ENCODE measurements around the gene CMTM3.

- TF ChIP-seq GATA2 (CRISPR knock-in tag; IDR thresholded peaks at IDR 0.05) (no peak), SMC3 (IDR thresholded peaks at IDR 0.05; ENCODE audit: low read depth, low read length) (no peak), RXRA (IDR thresholded peaks at IDR 0.05; ENCODE audit: borderline replicate concordance, low read depth) (no peak), MAX (IDR thresholded peaks at IDR 0.05; ENCODE audit: low read depth) (no peak), CTCF (IDR thresholded peaks at IDR 0.05) (no peak), TCF12 (IDR thresholded peaks at IDR 0.05) (no peak), MXI1 (IDR thresholded peaks at IDR 0.05; ENCODE audit: low read depth, low read length) (no peak), SIN3A (IDR thresholded peaks at IDR 0.05; ENCODE audit: borderline replicate concordance, low read depth, low read length) (no peak), RFX5 (IDR thresholded peaks at IDR 0.05; ENCODE audit: low read length) (no peak)
- TF ChIP-seq, protein P1, sequence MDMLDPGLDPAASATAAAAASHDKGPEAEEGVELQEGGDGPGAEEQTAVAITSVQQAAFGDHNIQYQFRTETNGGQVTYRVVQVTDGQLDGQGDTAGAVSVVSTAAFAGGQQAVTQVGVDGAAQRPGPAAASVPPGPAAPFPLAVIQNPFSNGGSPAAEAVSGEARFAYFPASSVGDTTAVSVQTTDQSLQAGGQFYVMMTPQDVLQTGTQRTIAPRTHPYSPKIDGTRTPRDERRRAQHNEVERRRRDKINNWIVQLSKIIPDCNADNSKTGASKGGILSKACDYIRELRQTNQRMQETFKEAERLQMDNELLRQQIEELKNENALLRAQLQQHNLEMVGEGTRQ (IDR thresholded peaks at IDR 0.05; ENCODE audit: borderline replicate concordance, low read depth, low read length) = no peak
Measured at GRCh38 chr16:66599726-66600125, 4.8 kb upstream of the CMTM3 start.

Measured in SK-N-SH (cell line).